ENCODE data around the gene SEC31A.

DNA sequence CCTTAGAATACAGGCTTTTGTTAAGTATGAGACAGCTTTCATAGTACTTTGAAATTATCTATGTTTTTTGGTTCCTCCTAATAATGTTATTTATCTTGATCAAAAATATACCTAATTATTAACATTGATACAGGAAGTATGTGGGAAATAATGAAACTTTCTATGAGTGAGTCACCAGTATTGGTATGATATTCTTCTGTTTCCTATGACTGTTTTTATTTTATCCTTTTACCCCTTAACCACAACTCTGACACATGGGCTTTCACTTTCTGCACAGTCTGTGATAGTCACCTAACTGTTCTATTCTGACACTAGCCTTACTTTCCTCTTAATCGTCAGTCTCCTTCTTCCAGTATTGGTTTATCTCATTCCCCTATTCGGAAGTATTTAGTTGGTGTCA is 14.3 kb upstream of the SEC31A start:
- TF ChIP-seq, protein P1, sequence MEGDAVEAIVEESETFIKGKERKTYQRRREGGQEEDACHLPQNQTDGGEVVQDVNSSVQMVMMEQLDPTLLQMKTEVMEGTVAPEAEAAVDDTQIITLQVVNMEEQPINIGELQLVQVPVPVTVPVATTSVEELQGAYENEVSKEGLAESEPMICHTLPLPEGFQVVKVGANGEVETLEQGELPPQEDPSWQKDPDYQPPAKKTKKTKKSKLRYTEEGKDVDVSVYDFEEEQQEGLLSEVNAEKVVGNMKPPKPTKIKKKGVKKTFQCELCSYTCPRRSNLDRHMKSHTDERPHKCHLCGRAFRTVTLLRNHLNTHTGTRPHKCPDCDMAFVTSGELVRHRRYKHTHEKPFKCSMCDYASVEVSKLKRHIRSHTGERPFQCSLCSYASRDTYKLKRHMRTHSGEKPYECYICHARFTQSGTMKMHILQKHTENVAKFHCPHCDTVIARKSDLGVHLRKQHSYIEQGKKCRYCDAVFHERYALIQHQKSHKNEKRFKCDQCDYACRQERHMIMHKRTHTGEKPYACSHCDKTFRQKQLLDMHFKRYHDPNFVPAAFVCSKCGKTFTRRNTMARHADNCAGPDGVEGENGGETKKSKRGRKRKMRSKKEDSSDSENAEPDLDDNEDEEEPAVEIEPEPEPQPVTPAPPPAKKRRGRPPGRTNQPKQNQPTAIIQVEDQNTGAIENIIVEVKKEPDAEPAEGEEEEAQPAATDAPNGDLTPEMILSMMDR (IDR thresholded peaks at IDR 0.05), result no peak
- no peak for TF ChIP-seq EZH2phosphoT487 (IDR thresholded peaks at IDR 0.05)

All from neural progenitor cell (in vitro differentiated cells).